Naive thymus-derived CD8-positive, alpha-beta T cell (primary cell): ENCODE results near the gene LRRC14B. TPM values are rescaled to one million over a fixed set of nuclear protein-coding genes. Genes with fewer than 3 reads are reported as not detected.
"Not testable (repeated sequence)": the region's sequence is repeated elsewhere in the genome, so short reads cannot be mapped to it uniquely, and the experiment has no call there.

Experiments
- ATAC-seq, 2 donors: fragments of 150-1000 bp; cut with Tn5 transposase in 1 of 2; sonication (Bioruptor Pico), chemical (Tn5 transposase) in 1 of 2; 1 replicate in 1 of 2; 2 replicates in 1 of 2; pipeline ENCODE4 v1.10.0; 2021; ENCODE audit warnings: mild to moderate bottlenecking in 2 of 2, moderate library complexity in 2 of 2
- POLR2A ChIA-PET: fragments of 350-600 bp; sonication (Branson Sonifier 250); formaldehyde crosslinking; loops from one replicate; lab custom pipeline; 2021; ENCODE audit warnings: antibody characterized with exemption; lab: Charles Lee
- DNase-seq, 10 donors: peaks; one replicate each; pipeline versions ENCODE4 v3.0.0 to v3.0.0-alpha.2; 2020 to 2022
- H3K27ac Mint-ChIP-seq, 10 donors: one replicate each; pipeline ENCODE4 v1.8.0; 2020 to 2022; ENCODE audit warnings: mild to moderate bottlenecking in 10 of 10, mixed read lengths in 10 of 10, moderate library complexity in 4 of 10, inconsistent platforms in 1 of 10
- H3K27me3 Mint-ChIP-seq, 5 donors: one replicate each; pipeline ENCODE4 v1.8.0; 2021 to 2022; ENCODE audit warnings: mixed read lengths in 5 of 5
- H3K36me3 Mint-ChIP-seq, 3 donors: one replicate each; pipeline ENCODE4 v1.8.0; 2020 to 2022; ENCODE audit warnings: mixed read lengths in 3 of 3, mild to moderate bottlenecking in 2 of 3, inconsistent platforms in 1 of 3
- H3K4me1 Mint-ChIP-seq, 4 donors: one replicate each; pipeline ENCODE4 v1.8.0; 2021 to 2022; ENCODE audit warnings: mixed read lengths in 4 of 4
- H3K4me3 Mint-ChIP-seq, 10 donors: one replicate each; pipeline ENCODE4 v1.8.0; 2020 to 2022; ENCODE audit warnings: mild to moderate bottlenecking in 10 of 10, mixed read lengths in 10 of 10, moderate library complexity in 6 of 10, inconsistent platforms in 1 of 10
- H3K9me3 Mint-ChIP-seq, 9 donors: one replicate each; pipeline ENCODE4 v1.8.0; 2020 to 2022; ENCODE audit warnings: mixed read lengths in 9 of 9, mild to moderate bottlenecking in 3 of 9, inconsistent platforms in 1 of 9, moderate library complexity in 1 of 9
- polyA plus RNA-seq, 3 donors: library from polyadenylated mRNA; unstranded; fragments of 300-500 nt; fragmentation: Illumina TruSeq; gene quantifications; one replicate each; pipeline ENCODE4 v1.2.3, GENCODE V29; 2021
- total RNA-seq, 8 experiments: library from RNA in 2 of 8; stranded (reverse) in 2 of 8; gene quantifications; one replicate each; pipeline ENCODE4 v1.2.3 and lab custom pipeline; 2021 to 2026

Gene LRRC14B
- total and polyA plus RNA-seq, 5 experiments from 2014 or later = 0.13 to 0.31 TPM; not detected in 3

- H3K27me3 Mint-ChIP-seq = peaks cover 3 to 35% (median 12%) of the 10 kb centered on the region in 5 donors
- no peaks in the 10 kb centered on the region for H3K36me3 Mint-ChIP-seq
- no peak overlapping the region for H3K4me3 Mint-ChIP-seq
- ATAC-seq = no peak
- no peaks in the 10 kb centered on the region for H3K9me3 Mint-ChIP-seq
- no peak for DNase-seq
- POLR2A ChIA-PET = no interaction called here
- H3K4me1 Mint-ChIP-seq = peaks cover 0 to 3% (median under 1%) of the 10 kb centered on the region in 4 donors
- H3K27ac Mint-ChIP-seq = no peak overlapping the region
Observed at GRCh38 chr5:162190-162564, 29.1 kb upstream of the LRRC14B start.

- Mint-ChIP-seq H3K4me3 (no peak overlapping the region), H3K4me1 (peaks cover 0 to 3% (median under 1%) of the 10 kb centered on the region in 4 donors), H3K9me3 (no peaks in the 10 kb centered on the region), H3K27me3 (peaks cover 3 to 35% (median 12%) of the 10 kb centered on the region in 5 donors), H3K27ac (no peak overlapping the region), H3K36me3 (no peaks in the 10 kb centered on the region)
- POLR2A ChIA-PET = no interaction called here
- no peak for ATAC-seq
- DNase-seq = no peak
Observed at GRCh38 chr5:162565-163337, 28.5 kb upstream of the LRRC14B start.

- Mint-ChIP-seq H3K4me1 (peaks cover 0 to 3% (median under 1%) of the 10 kb centered on the region in 4 donors), H3K9me3 (no peaks in the 10 kb centered on the region), H3K4me3 (no peak overlapping the region), H3K27me3 (peaks cover 3 to 35% (median 12%) of the 10 kb centered on the region in 5 donors), H3K27ac (no peak overlapping the region), H3K36me3 (no peaks in the 10 kb centered on the region)
- DNase-seq (no peak), ATAC-seq (no peak)
- POLR2A ChIA-PET = no interaction called here
Observed at GRCh38 chr5:163338-163620, 28.0 kb upstream of the LRRC14B start.

GRCh38 chr5:163841-164240 is 27.5 kb upstream of the LRRC14B start:
- no peaks in the 10 kb centered on the region for H3K36me3 Mint-ChIP-seq
- H3K4me1 Mint-ChIP-seq = peaks cover 0 to 3% (median under 1%) of the 10 kb centered on the region in 4 donors
- H3K4me3 Mint-ChIP-seq = no peak overlapping the region
- no peak for ATAC-seq
- peaks cover 3 to 30% (median 12%) of the 10 kb centered on the region in 5 donors for H3K27me3 Mint-ChIP-seq
- H3K9me3 Mint-ChIP-seq = no peaks in the 10 kb centered on the region
- H3K27ac Mint-ChIP-seq = no peak overlapping the region
- DNase-seq = no peak
- POLR2A ChIA-PET = no interaction called here

DNA sequence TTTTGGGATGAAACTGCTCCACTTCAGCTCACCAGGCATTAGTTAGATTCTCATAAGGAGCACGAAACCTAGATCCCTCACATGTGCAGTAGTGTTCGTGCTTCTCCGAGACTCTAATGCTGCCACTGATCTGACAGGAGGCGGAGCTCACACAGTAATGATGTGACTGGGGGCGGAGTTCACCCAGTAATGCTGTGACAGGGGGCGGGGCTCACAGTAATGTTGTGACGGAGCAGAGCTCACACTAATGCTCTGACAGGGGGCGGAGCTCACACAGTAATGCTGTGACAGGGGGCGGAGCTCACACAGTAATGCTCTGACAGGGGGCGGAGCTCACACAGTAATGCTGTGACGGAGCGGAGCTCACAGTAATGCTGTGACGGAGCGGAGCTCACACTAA is 27.1 kb upstream of the LRRC14B start:
- peaks cover 0 to 3% (median under 1%) of the 10 kb centered on the region in 4 donors for H3K4me1 Mint-ChIP-seq
- DNase-seq (no peak), ATAC-seq (no peak)
- H3K36me3 Mint-ChIP-seq = no peaks in the 10 kb centered on the region
- H3K9me3 Mint-ChIP-seq = no peaks in the 10 kb centered on the region
- POLR2A ChIA-PET = no interaction called here
- no peak overlapping the region for H3K27ac Mint-ChIP-seq
- H3K4me3 Mint-ChIP-seq = no peak overlapping the region
- H3K27me3 Mint-ChIP-seq = peaks cover 2 to 26% (median 12%) of the 10 kb centered on the region in 5 donors

DNA sequence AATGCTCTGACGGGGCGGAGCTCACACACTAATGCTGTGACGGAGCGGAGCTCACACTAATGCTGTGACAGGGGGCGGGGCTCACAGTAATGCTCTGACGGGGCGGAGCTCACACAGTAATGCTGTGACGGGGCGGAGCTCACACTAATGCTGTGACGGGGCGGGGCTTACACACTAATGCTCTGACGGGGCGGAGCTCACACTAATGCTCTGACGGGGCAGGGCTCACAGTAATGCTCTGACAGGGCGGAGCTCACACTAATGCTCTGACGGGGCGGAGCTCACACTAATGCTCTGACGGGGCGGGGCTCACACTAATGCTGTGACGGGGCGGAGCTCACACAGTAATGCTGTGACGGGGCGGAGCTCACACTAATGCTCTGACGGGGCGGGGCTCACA is 26.5 kb upstream of the LRRC14B start:
- H3K9me3 Mint-ChIP-seq, H3K4me1 Mint-ChIP-seq, H3K27ac Mint-ChIP-seq, ATAC-seq, H3K36me3 Mint-ChIP-seq, DNase-seq, POLR2A ChIA-PET, H3K4me3 Mint-ChIP-seq: not testable (repeated sequence)
- peaks cover 0 to 21% (median 10%) of the 10 kb centered on the region in 5 donors for H3K27me3 Mint-ChIP-seq

DNA sequence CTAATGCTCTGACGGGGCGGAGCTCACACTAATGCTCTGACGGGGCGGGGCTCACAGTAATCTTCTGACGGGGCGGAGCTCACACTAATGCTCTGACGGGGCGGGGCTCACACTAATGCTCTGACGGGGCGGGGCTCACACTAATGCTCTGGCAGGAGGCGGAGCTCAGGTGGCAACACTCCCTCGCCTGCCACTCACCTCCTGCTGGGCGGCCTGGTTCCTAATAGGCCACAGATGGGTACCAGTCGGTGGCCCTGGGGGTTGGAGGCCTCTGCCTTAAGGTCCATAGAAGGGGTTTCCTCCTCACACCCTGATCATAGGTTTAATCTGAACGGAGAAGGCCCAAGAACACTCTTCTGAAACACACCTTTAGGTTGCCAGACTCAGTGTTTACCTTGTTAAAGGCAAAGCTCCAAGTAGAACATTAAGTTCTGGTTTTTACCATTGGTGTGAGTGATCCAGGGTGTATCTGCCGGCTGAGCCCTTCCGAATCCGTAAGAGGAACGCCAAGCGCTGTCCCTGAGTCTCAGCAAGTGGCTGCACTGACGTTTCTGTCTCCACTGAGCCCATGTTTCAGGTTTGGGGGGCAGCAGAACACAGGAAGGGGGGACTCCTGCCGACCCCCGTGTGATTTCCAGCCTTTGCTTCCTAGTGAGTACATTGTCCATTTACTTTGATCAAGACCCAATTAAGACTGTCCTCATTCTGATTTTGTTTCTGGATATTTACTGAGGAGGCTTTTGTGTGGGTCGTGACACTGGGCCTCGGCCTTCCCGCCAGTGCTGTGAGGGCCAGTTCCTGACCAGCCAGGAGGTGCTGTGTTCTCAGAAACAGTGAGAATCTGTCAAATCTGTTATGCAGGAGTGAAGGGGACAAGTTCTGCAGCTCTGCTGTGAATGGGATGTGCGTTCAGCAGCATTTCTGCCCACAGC is 24.6 kb upstream of the LRRC14B start:
- no peaks in the 10 kb centered on the region for H3K9me3 Mint-ChIP-seq

GRCh38 chr5:167511-167910 is 23.8 kb upstream of the LRRC14B start:
- no peak overlapping the region for H3K27ac Mint-ChIP-seq
- POLR2A ChIA-PET = no interaction called here

More for the DNA sequence above, 24.6 kb upstream of the LRRC14B start:
- DNase-seq (no peak), ATAC-seq (no peak)
- Mint-ChIP-seq H3K27me3 (peaks cover 0 to 1% (median 0%) of the 10 kb centered on the region in 5 donors), H3K27ac (peak overlapping the region in 1 of 10 donors; percentile 37), H3K4me3 (no peak overlapping the region), H3K4me1 (no peaks in the 10 kb centered on the region), H3K36me3 (no peaks in the 10 kb centered on the region)
- POLR2A ChIA-PET = no interaction called here

GRCh38 chr5:167982-168660 is 23.2 kb upstream of the LRRC14B start:
- peak overlapping the region in 1 of 10 donors; percentile 17 for H3K27ac Mint-ChIP-seq
- H3K9me3 Mint-ChIP-seq = no peaks in the 10 kb centered on the region
- no peaks in the 10 kb centered on the region for H3K4me1 Mint-ChIP-seq
- no peak for ATAC-seq
- POLR2A ChIA-PET = no interaction called here
- no peak overlapping the region for H3K4me3 Mint-ChIP-seq
- no peaks in the 10 kb centered on the region for H3K27me3 Mint-ChIP-seq
- DNase-seq = no peak
- H3K36me3 Mint-ChIP-seq = no peaks in the 10 kb centered on the region

More at GRCh38 chr5:167511-167910, 23.8 kb upstream of the LRRC14B start:
- ATAC-seq (no peak), DNase-seq (no peak)
- Mint-ChIP-seq H3K4me3 (no peak overlapping the region), H3K9me3 (no peaks in the 10 kb centered on the region), H3K27me3 (no peaks in the 10 kb centered on the region), H3K4me1 (no peaks in the 10 kb centered on the region), H3K36me3 (no peaks in the 10 kb centered on the region)

DNA sequence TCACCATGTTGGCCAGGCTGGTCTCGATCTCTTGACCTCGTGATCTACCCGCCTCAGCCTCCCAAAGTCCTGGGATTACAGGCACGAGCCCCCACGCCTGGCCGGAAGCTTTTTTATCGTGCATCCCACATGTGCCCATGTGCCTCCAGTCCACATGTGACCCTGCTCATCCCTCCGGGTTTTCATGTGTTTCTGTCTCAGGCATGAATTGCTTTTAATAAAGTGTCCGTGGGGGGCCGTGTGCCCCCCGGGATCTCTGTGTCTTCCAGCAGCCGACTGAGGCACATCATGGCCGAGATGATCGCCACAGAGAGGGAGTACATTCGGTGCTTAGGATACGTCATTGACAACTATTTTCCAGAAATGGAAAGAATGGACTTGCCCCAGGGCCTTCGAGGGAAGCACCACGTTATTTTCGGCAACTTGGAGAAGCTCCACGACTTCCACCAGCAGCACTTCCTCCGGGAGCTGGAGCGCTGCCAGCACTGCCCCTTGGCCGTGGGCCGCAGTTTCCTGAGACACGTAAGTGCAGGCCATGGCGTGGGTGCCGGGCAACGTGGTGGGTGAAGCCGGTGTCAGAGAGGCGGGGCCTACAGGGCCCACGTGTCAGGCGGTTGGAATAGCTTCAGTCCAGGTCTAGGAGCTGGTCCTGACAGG is 22.1 kb upstream of the LRRC14B start:
- H3K36me3 Mint-ChIP-seq = no peaks in the 10 kb centered on the region
- ATAC-seq = no peak

GRCh38 chr5:169728-170094 is 21.6 kb upstream of the LRRC14B start:
- Mint-ChIP-seq H3K27me3 (peaks cover 0 to 2% (median 0%) of the 10 kb centered on the region in 5 donors), H3K4me1 (no peaks in the 10 kb centered on the region), H3K27ac (no peak overlapping the region), H3K9me3 (no peaks in the 10 kb centered on the region), H3K36me3 (no peaks in the 10 kb centered on the region), H3K4me3 (no peak overlapping the region)
- POLR2A ChIA-PET = no interaction called here
- no peak for DNase-seq
- no peak for ATAC-seq

More for the DNA sequence above, 22.1 kb upstream of the LRRC14B start:
- Mint-ChIP-seq H3K9me3 (no peaks in the 10 kb centered on the region), H3K27me3 (peaks cover 0 to 2% (median 0%) of the 10 kb centered on the region in 5 donors), H3K27ac (no peak overlapping the region), H3K4me3 (no peak overlapping the region), H3K4me1 (no peaks in the 10 kb centered on the region)
- POLR2A ChIA-PET = no interaction called here
- DNase-seq = no peak

GRCh38 chr5:170971-171800 is 20.1 kb upstream of the LRRC14B start:
- Mint-ChIP-seq H3K36me3 (no peaks in the 10 kb centered on the region), H3K9me3 (no peaks in the 10 kb centered on the region), H3K4me1 (no peaks in the 10 kb centered on the region), H3K27me3 (peaks cover 0 to 2% (median 0%) of the 10 kb centered on the region in 5 donors), H3K27ac (no peak overlapping the region), H3K4me3 (no peak overlapping the region)
- no peak for DNase-seq
- ATAC-seq = no peak
- POLR2A ChIA-PET = no interaction called here
